Thyroid gland (tissue), 4 donors: ENCODE results near the gene KAT6B. TPM values are rescaled to one million over a fixed set of nuclear protein-coding genes. Genes with fewer than 3 reads are reported as not detected.

Source experiments
- DNase-seq, 2 donors: peaks; one replicate each; pipeline ENCODE4 v3.0.0-alpha.2; 2019
- H3K27ac ChIP-seq, 3 donors: fragments of 200-600 bp; sonication (generic); 1 replicate in 2 of 3; 2 replicates in 1 of 3; pipeline ENCODE4 v1.5.1; 2016 to 2019; ENCODE audit warnings: mild to moderate bottlenecking in 1 of 3, moderate library complexity in 1 of 3
- H3K27me3 ChIP-seq: fragments of 200-600 bp; sonication (generic); one replicate; pipeline ENCODE4 v1.5.1; 2019
- H3K36me3 ChIP-seq, 2 donors: fragments of 200-600 bp; sonication (generic); one replicate each; pipeline ENCODE4 v1.5.1; 2016 to 2019
- H3K4me1 ChIP-seq, 2 donors: fragments of 200-600 bp; sonication (generic); one replicate each; pipeline ENCODE4 v1.5.1; 2017 to 2019
- H3K4me3 ChIP-seq, 3 donors: fragments of 200-600 bp; sonication (generic); replicated peaks in 1 of 3; 1 replicate in 2 of 3; 2 replicates in 1 of 3; pipeline ENCODE4 v1.5.1; 2016; ENCODE audit warnings: mild to moderate bottlenecking in 1 of 3
- H3K9me3 ChIP-seq: fragments of 200-600 bp; sonication (generic); one replicate; pipeline ENCODE4 v1.5.1; 2017
- POLR2A ChIP-seq, 2 donors: fragments of 450-650 bp; IDR thresholded peaks; one replicate each; pipeline ENCODE4 v1.6.1; 2017; ENCODE audit warnings: antibody characterized with exemption in 2 of 2, mild to moderate bottlenecking in 2 of 2, moderate library complexity in 1 of 2
- WGBS, 2 donors: methylation state at CpG; one replicate each; pipeline ENCODE4 v1.1.5; 2017; 5-methylcytosine and 5-hydroxymethylcytosine counted together
- intact Hi-C: fragments of 100-400 bp; cut with DNase I; formaldehyde crosslinking; loops from one replicate; pipeline ENCODE4 v1.15.1; 2023
- total RNA-seq, 4 donors: library from RNA; depleted of rRNA; stranded (reverse); fragments of >200 nt; gene quantifications; one replicate each; pipeline ENCODE4 v1.2.3, GENCODE V29; 2016
- TF ChIP-seq, protein P1 (sequence below), 6 experiments: fragments of 200-600 bp in 3 of 6; fragments of 450-650 bp in 3 of 6; sonication (generic) in 3 of 6; IDR thresholded peaks; one replicate each; pipeline ENCODE4 v1.5.1; 2016 to 2019; ENCODE audit warnings: antibody characterized with exemption in 6 of 6, mild to moderate bottlenecking in 2 of 6, inconsistent platforms in 1 of 6, moderate library complexity in 1 of 6

Gene KAT6B
- total RNA-seq, 4 donors from 2014 or later = 56.5 to 115 (median 76.3) TPM

DNA sequence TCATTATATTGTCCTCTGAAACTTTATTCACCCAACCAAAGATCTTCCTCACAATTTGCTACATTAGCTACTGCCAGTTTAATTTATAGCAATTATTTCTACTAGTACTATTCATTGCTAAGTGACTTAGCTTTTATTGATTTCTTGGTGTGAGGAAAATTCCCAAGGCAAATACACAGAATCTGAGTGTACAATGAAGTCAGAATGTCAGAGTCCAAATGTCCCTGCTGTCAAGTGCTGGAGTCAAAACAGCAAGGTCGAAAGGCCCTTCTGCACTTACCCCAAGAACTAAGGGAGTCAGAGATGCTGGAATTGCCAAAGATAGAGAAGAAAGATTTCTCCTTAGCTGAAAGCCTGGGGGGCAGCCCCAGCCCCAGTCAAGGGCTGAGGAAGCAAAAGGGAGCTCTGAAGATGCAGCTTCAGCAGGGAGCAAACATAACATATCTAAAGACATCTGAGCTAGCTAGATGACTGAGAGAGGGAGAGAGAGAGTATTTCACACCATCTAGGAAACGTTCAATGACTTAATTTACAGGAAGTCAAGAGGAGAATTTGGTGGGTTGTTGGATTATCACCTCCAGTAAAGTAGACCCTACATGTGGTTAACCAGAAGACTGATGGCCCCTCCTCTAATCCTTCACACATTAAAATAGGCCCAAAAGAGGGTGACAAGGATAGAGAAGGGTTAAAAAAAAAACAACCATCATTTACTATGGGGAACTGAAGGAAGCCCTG lies 248.5 kb downstream of the KAT6B start:
- Histone ChIP-seq H3K4me1 (no peaks in the 10 kb centered on the region), H3K36me3 (no peaks in the 10 kb centered on the region), H3K9me3 (no peaks in the 10 kb centered on the region), H3K27me3 (no peaks in the 10 kb centered on the region), H3K4me3 (no peak overlapping the region), H3K27ac (no peak overlapping the region)
- 53 to 64% methylated on average over 2 of the region's 2 CpGs for WGBS, 2 donors
- intact Hi-C loops = no loop called here
- no peak for DNase-seq
- TF ChIP-seq, protein P1, sequence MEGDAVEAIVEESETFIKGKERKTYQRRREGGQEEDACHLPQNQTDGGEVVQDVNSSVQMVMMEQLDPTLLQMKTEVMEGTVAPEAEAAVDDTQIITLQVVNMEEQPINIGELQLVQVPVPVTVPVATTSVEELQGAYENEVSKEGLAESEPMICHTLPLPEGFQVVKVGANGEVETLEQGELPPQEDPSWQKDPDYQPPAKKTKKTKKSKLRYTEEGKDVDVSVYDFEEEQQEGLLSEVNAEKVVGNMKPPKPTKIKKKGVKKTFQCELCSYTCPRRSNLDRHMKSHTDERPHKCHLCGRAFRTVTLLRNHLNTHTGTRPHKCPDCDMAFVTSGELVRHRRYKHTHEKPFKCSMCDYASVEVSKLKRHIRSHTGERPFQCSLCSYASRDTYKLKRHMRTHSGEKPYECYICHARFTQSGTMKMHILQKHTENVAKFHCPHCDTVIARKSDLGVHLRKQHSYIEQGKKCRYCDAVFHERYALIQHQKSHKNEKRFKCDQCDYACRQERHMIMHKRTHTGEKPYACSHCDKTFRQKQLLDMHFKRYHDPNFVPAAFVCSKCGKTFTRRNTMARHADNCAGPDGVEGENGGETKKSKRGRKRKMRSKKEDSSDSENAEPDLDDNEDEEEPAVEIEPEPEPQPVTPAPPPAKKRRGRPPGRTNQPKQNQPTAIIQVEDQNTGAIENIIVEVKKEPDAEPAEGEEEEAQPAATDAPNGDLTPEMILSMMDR (IDR thresholded peaks at IDR 0.05) = no peak
- no peak for TF ChIP-seq POLR2A (IDR thresholded peaks at IDR 0.05)

DNA sequence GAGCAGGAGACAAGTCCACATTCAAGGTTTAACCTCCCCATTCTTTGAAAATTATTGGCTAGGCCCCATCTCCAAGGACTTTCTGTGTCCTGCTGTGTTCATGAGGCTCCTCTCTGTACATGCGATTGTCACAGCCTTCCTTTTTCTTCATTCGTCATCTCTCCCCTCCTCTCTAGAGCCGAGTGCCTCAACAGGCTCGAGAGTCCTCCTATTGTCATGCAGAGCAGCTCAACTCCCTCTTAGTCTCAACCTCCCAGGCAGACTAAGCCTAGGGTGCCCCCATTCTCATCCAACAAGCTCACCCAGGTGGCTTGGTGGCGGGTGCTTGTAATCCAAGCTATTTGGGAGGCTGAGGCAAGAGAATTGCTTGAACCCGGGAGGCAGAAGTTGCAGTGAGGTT lies 249.9 kb downstream of the KAT6B start:
- TF ChIP-seq, protein P1 (IDR thresholded peaks at IDR 0.05) = no peak
- no peak for TF ChIP-seq POLR2A (IDR thresholded peaks at IDR 0.05)
- H3K4me3 ChIP-seq = no peak overlapping the region
- no peaks in the 10 kb centered on the region for H3K4me1 ChIP-seq
- no peak for DNase-seq
- 84 to 86% methylated on average over 6 of the region's 6 CpGs for WGBS, 2 donors
- no peak overlapping the region for H3K27ac ChIP-seq
- H3K27me3 ChIP-seq = no peaks in the 10 kb centered on the region
- intact Hi-C loops = no loop called here
- no peaks in the 10 kb centered on the region for H3K9me3 ChIP-seq
- no peaks in the 10 kb centered on the region for H3K36me3 ChIP-seq

DNA sequence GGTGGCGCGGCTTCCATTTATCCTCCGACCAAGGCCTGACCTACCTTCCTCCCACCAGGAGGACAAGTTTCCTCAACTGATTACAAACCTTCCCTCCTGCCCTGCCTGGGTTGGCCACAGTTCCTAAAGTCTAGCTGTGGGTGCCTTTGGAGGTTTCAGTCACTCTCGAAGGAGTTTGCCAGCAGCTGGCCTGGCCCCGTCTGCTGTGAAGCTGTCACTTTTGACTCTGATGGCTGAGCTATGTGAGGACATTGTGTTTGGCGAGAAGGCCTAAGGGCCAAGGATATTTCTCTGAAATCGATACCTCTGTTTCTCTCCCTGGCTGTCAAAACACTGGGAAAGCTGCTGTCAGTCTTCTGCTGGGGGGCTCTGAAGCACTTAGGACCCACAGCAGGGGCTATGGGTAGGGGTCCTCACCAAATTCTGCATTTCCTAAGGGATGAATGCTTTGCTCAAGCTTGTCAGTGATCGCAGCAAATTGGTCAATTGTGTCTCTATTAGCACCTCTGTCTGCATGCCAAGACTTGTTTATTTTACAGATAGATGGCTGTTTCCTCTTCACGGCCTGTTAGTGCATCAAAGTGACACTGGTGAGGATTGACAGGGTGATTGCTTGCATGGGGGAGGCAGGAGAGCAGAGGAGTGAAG lies 253.2 kb downstream of the KAT6B start:
- TF ChIP-seq POLR2A (IDR thresholded peaks at IDR 0.05) = no peak
- TF ChIP-seq, protein P1 (IDR thresholded peaks at IDR 0.05) = no peak
- DNase-seq = no peak
- Histone ChIP-seq H3K9me3 (no peaks in the 10 kb centered on the region), H3K27ac (no peak overlapping the region), H3K36me3 (no peaks in the 10 kb centered on the region), H3K4me1 (no peaks in the 10 kb centered on the region), H3K4me3 (no peak overlapping the region), H3K27me3 (no peaks in the 10 kb centered on the region)
- intact Hi-C loops = no loop called here
- WGBS, 2 donors = 84 to 85% methylated on average over 9 of the region's 9 CpGs

DNA sequence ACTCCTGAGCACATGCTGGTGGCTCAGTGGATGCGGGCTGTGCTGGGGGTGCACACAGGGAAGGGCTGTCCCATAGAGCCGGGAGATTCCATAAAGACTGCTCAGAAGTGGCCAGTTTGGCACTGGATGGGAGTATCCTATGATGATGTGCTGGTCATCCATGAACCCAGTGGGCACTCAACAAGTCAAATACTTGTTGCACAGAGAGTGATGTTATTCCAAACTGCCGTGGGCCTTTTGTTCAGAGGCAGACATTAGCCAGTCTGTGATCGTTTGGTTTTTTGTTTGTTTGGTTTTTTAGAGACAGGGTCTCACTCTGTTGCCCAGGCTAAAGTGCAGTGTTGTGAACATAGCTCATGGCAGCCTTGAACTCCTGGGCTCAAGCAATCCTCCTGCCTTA lies 254.2 kb downstream of the KAT6B start:
- TF ChIP-seq POLR2A (IDR thresholded peaks at IDR 0.05) = no peak
- TF ChIP-seq, protein P1 (IDR thresholded peaks at IDR 0.05) = no peak
- Histone ChIP-seq H3K9me3 (no peaks in the 10 kb centered on the region), H3K4me1 (no peaks in the 10 kb centered on the region), H3K27me3 (no peaks in the 10 kb centered on the region), H3K36me3 (no peaks in the 10 kb centered on the region), H3K27ac (no peak overlapping the region), H3K4me3 (no peak overlapping the region)
- DNase-seq = no peak
- intact Hi-C loops = no loop called here
- WGBS, 2 donors = 84 to 90% methylated on average over 4 of the region's 4 CpGs

DNA sequence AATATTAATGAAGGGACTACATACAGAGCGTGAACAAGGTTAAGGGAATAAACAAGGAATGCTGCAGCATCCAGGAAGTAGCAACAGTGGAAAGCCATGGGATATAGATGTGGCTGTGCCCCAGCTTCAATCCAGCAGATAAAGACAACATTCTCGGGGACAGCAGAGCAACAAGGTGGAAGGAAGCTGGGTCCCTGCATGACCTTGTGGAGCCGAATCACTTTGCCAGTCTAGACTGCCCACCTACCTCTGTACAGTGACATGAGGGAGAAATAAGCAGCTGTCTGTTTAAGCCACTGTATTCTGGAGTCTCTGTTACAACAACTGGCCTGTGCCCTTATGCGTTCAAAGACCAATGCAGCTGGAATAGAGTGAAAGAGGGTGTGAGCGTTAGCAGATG lies 255.0 kb downstream of the KAT6B start:
- Histone ChIP-seq H3K9me3 (no peaks in the 10 kb centered on the region), H3K27ac (no peak overlapping the region), H3K36me3 (no peaks in the 10 kb centered on the region), H3K27me3 (no peaks in the 10 kb centered on the region), H3K4me3 (no peak overlapping the region), H3K4me1 (no peaks in the 10 kb centered on the region)
- WGBS, 2 donors = 92 to 98% methylated on average over 5 of the region's 5 CpGs
- intact Hi-C loops = no loop called here
- TF ChIP-seq, protein P1 (IDR thresholded peaks at IDR 0.05) = no peak
- TF ChIP-seq POLR2A (IDR thresholded peaks at IDR 0.05) = no peak
- DNase-seq = no peak
